Epidermal melanocyte (primary cell): ENCODE measurements around the gene FAF1.

Experiments
- DNase-seq: peaks from one replicate; pipeline ENCODE4 v3.0.0; 2011; ENCODE audit warnings: low spot score; ENCODE audit not compliant: insufficient read length

FAF1 gene

GRCh38 chr1:50644447-50645105 is 315.5 kb downstream of the FAF1 start:
- DNase-seq = peak; percentile 40

- no peak for DNase-seq
Measured at GRCh38 chr1:50637460-50637859, 322.6 kb downstream of the FAF1 start.

DNA sequence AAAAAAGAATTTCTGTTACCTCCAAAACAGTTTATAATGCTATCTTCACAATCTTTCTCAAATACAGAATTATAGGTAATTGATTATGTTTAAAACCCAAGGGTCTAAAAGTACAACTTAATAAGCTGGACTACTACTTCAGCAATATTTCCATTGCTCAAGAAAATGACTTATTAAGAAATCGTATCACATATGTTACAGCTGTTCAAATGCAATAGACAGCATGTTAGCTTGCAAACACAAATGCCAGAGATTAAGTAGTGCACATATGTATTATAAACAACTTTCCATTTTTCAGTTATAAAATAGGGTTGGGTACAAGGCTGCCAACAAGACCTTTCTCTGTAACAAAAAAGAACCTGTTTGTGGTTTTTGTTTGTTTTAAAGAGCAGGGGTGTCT is 325.8 kb downstream of the FAF1 start:
- DNase-seq = no peak

DNA sequence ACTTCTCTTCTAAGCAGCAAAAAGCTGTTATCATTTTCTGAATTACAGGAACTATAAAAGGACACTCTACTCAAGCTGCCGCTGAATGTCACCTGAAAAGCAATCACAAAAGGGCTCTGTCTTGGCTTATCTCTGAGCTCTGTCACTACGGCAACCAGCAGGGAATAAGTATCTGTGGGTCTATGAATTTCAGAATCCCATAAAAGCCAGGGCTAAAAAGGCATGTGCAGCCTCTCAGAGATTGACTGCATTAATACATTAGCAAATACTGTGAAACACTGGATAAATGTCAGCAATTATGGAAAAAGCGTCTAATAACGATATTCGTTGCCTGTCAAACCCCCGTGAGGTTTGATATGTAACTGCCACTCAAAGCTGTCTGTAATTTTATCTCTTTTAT is 326.6 kb downstream of the FAF1 start:
- DNase-seq = no peak

- DNase-seq = no peak
Measured at GRCh38 chr1:50631161-50631560, 328.9 kb downstream of the FAF1 start.

DNA sequence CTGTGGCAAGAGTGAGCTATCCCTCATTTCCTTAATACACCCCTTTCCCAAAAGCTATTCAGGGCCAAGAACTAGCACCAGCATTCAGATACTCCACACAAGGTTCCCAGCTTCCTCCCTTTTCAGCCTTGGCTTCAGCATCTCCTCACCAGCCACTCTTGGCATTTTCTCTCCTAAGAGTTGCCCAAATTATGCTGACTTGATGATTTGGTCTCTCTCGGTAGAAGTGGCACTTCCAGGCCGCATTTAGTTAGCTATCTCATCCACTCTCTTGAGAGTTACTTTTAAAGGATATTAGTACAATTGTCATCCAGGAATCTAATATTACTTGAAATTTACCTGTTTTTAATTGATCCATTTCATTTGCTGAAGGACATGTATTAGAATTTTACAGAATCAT is 337.8 kb downstream of the FAF1 start:
- DNase-seq = no peak

GRCh38 chr1:50620680-50621329 is 339.3 kb downstream of the FAF1 start:
- DNase-seq = no peak

DNA sequence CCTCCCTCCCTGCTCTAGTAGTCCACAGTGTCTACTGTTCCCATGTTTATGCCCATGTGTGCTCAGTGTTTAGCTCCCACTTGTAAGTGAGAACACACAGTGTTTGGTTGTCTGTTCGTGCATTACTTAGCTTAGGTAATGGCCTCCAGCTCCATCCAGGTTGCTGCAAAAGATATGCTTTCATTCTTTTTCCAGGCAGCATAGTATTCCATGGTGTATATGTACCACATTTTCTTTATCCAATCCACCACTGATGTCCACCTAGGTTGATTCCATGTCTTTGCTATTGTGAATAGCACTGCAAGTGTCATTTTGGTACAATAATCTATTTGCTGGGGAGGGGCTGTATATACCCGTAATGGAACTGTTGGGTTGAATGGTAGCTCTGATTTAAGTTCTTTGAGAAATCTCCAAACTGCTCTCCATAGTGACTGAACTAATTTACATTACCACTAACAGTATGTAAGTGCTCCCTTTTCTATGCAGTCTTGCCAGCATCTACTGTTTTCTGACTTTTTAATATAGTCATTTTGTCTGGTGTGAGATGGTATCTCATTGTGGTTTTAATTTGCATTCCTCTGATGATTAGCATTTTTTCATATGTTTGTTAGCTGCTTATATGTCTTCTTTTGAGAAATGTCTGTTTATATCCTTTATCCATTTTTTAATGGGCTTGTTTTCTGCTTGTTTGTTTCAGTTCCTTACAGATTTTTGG is 344.9 kb downstream of the FAF1 start:
- DNase-seq = no peak

DNA sequence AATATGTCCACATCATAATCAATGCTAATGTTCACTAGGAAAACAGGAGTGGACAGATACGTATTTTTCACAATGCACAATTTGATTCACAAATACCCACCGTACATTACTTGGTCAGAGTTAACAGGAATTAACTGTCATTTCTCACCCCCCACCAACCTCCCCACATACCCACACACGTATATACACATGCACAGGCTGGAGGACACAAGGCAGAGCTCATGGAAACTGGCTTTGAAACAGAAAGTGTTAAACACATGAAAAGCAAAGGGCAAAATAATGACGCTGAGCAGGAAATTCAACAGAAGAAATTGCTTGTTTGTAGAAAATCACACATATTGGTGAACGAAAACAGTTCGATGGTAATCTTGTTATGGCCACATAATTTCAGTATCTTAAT is 348.4 kb downstream of the FAF1 start:
- DNase-seq = no peak

GRCh38 chr1:50610563-50610962 is 349.5 kb downstream of the FAF1 start:
- DNase-seq = no peak

DNA sequence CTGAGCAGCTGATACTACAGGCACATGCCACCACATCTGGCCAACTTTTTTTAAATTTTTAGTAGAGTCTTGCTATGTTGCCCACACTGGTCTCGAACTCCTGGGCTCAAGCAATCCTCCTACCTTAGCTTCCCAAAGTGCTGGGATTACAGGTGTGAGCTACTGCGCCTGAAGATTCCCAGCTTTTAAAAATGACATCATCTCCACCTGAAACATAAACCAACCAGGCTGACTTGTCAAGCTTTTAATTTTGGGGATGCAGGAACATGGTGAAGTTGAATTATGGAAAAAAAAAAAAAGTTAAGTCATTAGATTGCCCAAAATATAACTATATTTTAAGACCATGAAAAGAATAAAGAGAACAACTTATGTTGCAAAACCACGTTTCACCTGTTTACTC is 350.6 kb downstream of the FAF1 start:
- no peak for DNase-seq

DNA sequence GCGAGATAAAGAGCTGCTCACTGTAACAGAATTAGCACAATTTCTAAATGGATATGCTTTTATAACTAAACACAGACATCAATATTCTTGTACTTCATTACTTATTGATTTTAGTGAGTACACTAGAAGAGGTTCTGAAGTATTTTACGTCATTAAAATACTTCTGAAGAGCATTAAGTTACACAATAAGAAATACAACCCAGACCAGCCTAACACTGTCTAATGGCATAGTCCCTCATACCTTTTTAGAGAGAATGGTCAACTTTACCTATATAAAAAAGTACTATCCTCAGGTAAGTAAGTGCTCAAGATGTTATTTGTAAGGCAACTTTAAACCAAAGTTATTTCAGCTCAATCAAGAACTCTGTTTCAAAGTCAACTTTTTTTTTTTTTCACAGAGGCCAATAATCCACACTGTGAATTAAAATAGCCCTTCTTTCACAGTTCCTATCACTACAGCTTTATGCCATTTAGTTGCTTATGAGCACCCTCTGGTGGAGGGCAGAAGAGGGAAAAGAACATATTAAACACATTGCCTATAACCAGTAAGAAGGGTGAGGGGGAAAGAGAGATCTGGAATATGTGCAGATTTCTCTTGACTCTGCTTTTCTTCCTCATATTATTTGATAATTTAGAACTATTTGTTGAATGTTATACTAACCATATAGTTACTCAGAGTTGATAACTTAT is 354.7 kb downstream of the FAF1 start:
- DNase-seq = peak; percentile 29

DNA sequence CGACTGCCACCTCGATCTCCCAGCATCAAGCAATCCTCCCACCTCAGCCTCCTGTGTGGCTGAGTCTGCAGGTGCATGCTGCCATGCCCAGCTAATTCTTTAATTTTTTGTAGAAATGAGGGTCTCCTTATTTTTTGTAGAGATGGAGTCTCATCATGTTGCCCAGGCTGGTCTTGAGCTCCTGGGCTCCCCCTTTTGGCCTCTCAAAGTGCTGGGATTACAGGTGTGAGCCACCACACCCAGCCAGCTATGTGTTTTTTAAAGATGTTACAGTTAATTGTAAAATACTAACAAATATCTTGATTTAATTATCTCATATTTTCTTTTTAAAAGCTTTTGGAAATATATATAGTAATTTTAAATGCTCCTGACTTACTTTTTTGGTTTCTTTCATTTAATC is 355.5 kb downstream of the FAF1 start:
- no peak for DNase-seq

GRCh38 chr1:50603274-50604271 is 356.5 kb downstream of the FAF1 start:
- DNase-seq = no peak

GRCh38 chr1:50599546-50599945 is 360.5 kb downstream of the FAF1 start:
- no peak for DNase-seq

DNA sequence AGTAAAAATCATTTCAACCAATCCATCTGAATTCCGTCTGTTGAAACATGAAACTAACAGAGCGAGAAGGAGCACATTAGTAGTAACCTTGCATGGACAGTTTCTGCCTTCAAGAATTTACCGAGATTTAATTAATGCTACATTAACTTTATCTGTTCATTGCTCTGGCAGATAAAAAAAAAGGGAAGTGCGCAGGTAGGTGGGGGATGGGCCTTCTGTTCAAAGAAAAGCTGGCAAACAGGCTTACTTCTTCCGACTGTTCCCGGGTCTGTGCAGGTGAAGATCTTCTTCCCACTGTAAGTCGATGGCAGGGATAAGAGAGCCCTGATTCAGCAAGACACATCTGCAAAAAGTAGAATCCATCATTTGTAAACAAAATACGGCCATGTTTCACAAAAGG is 364.2 kb downstream of the FAF1 start:
- DNase-seq = no peak

GRCh38 chr1:50593515-50593914 is 366.6 kb downstream of the FAF1 start:
- no peak for DNase-seq

GRCh38 chr1:50591598-50591997 is 368.5 kb downstream of the FAF1 start:
- no peak for DNase-seq

DNA sequence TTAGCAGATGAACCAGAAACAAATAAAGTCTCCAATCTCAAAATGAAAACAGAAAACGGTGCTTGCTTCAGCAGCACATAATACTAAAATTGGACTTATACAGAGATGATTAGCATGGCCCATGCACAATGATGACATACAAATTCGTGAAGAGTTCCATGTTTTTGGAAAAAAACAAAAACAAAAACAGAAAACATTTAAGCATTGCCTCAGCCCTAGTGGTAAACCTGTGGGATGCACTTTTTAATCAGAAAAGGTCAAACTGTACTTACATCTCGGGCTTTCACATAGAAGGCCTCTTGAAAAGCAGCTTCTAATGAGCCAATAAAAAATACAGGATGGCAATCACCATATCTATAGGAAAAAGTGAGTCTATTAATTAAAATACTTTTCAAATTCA is 377.7 kb downstream of the FAF1 start:
- DNase-seq = no peak

- no peak for DNase-seq
Measured at GRCh38 chr1:50570066-50570468, 390.0 kb downstream of the FAF1 start.

DNA sequence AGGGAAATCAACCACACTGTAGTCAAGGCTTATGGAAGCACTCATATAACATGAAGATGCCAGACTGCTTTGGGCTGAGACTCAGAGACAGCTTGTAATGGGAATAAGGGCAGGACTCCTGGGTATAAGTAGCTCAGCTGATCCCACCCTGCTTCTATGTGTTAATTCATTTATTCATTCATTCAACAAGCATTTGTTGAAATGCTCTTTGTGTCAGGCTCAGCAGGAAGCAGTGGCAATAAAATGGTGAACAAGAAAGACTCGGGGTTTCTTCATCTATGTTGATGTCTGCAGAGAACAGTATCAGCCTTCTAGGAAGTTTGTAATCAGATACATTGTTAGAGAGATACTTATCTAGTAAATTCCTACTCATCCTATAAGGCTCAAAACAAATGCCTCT is 391.3 kb downstream of the FAF1 start:
- DNase-seq = no peak
